GM10266 (cell line): Measurements from ENCODE around the gene PALLD.
"Not testable (repeated sequence)": the region's sequence is repeated elsewhere in the genome, so short reads cannot be mapped to it uniquely, and the experiment has no call there.

ENCODE experiments used
- DNase-seq: peaks from one replicate; pipeline ENCODE4 v3.0.0; 2012; ENCODE audit errors: extremely low spot score
- CTCF ChIP-seq: IDR thresholded peaks from 2 replicates; pipeline ENCODE4 v1.5.1; 2012; ENCODE audit warnings: mild to moderate bottlenecking, low read depth; ENCODE audit not compliant: control insufficient read depth, insufficient read depth; ENCODE audit errors: missing control alignments

PALLD gene

DNA sequence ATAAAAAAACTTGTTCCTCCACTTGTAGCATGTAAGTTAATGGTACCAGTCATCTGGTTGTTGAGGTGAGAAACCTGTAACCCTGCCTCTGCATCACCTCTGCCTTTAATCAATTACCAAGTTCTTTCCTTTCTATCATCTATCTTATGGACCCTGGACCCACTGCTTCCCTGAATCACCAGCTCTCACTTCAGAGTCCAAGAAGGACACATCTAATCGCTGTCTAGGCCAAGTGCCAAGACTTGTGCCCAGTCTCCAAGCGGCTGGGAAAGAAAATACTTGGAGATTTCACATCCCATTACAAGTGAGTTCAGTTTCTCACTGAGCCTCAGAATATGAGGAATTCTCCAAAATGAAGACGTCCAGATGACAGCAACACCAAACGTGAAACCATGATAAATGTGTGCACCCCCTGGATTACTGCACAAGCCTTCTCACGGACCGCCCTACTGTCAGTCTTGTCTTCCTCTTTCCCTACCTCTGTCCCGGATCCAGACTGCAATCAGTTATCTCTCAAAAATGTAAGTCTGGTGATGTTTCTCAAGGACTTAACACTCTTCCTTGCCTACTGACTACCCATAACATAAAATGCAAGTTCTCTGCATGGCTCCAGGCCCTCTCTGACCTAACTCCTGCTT is 10.4 kb downstream of the PALLD start:
- no peak for TF ChIP-seq CTCF
- no peak for DNase-seq

- no peak for TF ChIP-seq CTCF
- DNase-seq: no peak
These were observed 11.8 kb downstream of the PALLD start for GRCh38 chr4:168508683-168509082.

GRCh38 chr4:168509786-168510185 is 12.9 kb downstream of the PALLD start:
- DNase-seq: no peak
- TF ChIP-seq CTCF: no peak

GRCh38 chr4:168511780-168512489 is 15.1 kb downstream of the PALLD start:
- no peak for TF ChIP-seq CTCF
- DNase-seq: no peak

- not testable (repeated sequence) for DNase-seq
These were observed 17.0 kb downstream of the PALLD start for GRCh38 chr4:168513826-168514225.

DNA sequence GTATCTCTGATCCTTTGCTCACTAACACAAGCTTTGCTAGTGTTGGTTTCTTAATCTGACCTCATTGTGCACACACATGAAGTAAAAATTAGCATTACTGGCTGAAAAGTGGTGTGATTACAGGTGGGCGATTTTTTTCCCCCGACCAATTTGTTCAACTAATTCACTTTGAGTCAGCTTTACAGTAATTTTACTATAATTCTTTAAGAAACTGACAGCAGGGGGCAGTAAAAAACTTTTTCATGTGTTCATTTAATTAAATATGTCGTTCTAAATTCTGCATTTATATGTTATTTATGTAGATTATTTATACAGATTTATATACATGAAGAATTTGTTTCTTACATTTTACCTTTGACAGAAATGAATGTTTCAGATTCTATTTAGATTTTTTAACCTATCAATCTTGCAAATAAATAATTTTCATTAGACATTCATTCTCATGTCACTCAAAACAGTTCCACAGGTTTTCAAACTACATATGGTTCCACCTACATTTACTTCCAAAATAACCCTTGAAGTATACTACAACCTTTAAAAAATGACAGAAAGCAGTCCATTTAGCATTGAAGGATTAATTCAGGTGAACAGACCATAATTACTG is 17.5 kb downstream of the PALLD start:
- DNase-seq: peak; percentile 10
- TF ChIP-seq CTCF: no peak

DNA sequence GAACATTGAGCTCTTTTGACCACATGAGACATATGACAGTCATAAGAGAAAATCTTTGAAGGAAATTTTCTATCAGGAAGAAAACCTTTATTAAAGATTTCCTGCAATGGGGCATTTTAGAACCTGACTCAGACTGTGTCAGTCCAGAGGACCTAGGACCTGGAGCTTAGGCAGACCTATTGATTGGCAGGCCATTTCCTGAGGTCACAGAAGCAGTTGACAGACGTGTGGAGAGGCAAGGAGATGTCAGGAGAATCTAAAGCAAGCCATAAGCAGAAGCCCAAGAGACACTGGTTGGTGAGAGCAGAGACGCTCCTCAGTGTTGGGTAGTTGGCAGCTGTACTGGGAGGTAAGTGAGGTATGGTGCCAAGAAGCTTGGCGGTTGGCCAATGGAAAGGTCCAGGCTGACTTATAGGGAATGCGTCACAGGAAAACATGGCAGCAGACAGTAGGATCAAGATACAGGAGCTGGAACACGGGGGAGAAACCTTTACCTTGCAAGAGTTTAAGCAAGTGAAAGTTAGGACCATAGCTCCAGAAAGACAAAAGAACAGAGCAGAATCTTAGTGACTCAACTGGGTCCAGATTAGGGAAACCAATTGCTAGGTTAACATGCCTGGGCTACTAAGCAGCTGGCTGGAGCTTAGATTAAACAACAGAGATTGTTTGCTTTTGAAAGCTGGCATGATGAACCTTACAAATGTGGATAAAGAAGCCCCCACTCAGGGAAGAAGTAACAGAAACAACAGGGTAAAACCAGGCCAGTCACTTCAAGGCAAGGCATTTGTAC is 18.6 kb downstream of the PALLD start:
- DNase-seq: no peak
- TF ChIP-seq CTCF: no peak
